Stimulated activated CD8-positive, alpha-beta memory T cell treated with anti-CD3 and anti-CD28 coated beads, Interleukin-15, amount 100 ng/mL, for 1 hour (primary cell): ENCODE results near the gene LDLRAD3.

ENCODE experiments used
- DNase-seq: peaks from one replicate; pipeline ENCODE4 v3.0.0-alpha.2; 2020; ENCODE audit warnings: low read depth

The LDLRAD3 gene

GRCh38 chr11:35927682-35928081 lies 16.2 kb upstream of the LDLRAD3 start:
- no peak for DNase-seq

GRCh38 chr11:35928688-35929395 lies 15.0 kb upstream of the LDLRAD3 start:
- DNase-seq: no peak

GRCh38 chr11:35930466-35930865 lies 13.4 kb upstream of the LDLRAD3 start:
- no peak for DNase-seq

- no peak for DNase-seq
These were observed 11.7 kb upstream of the LDLRAD3 start for GRCh38 chr11:35932121-35932520.

GRCh38 chr11:35932681-35933319 lies 11.1 kb upstream of the LDLRAD3 start:
- DNase-seq: no peak

- no peak for DNase-seq
These were observed 10.5 kb upstream of the LDLRAD3 start for GRCh38 chr11:35933320-35933871.

GRCh38 chr11:35934271-35934670 lies 9.6 kb upstream of the LDLRAD3 start:
- no peak for DNase-seq

- no peak for DNase-seq
These were observed 8.9 kb upstream of the LDLRAD3 start for GRCh38 chr11:35934981-35935380.

- no peak for DNase-seq
These were observed 8.5 kb upstream of the LDLRAD3 start for GRCh38 chr11:35935390-35935789.

GRCh38 chr11:35937111-35937510 lies 6.8 kb upstream of the LDLRAD3 start:
- DNase-seq: no peak

GRCh38 chr11:35937700-35938099 lies 6.2 kb upstream of the LDLRAD3 start:
- DNase-seq: no peak

GRCh38 chr11:35938231-35938630 lies 5.6 kb upstream of the LDLRAD3 start:
- no peak for DNase-seq

GRCh38 chr11:35943309-35943708 lies 553 bp upstream of the LDLRAD3 start:
- DNase-seq: no peak

- no peak for DNase-seq
These were observed 758 bp downstream of the LDLRAD3 start for GRCh38 chr11:35944503-35945136.

- no peak for DNase-seq
These were observed 1.3 kb downstream of the LDLRAD3 start for GRCh38 chr11:35945137-35945518.

- DNase-seq: no peak
These were observed 2.9 kb downstream of the LDLRAD3 start for GRCh38 chr11:35946766-35947165.

GRCh38 chr11:35947437-35947836 lies 3.6 kb downstream of the LDLRAD3 start:
- DNase-seq: no peak

- DNase-seq: no peak
These were observed 5.4 kb downstream of the LDLRAD3 start for GRCh38 chr11:35949242-35949641.

- DNase-seq: no peak
These were observed 6.2 kb downstream of the LDLRAD3 start for GRCh38 chr11:35950082-35950481.

- DNase-seq: no peak
These were observed 7.8 kb downstream of the LDLRAD3 start for GRCh38 chr11:35951680-35952079.

GRCh38 chr11:35953081-35953760 lies 9.4 kb downstream of the LDLRAD3 start:
- DNase-seq: no peak

- no peak for DNase-seq
These were observed 10.3 kb downstream of the LDLRAD3 start for GRCh38 chr11:35954205-35954604.

GRCh38 chr11:35955636-35956035 lies 11.8 kb downstream of the LDLRAD3 start:
- DNase-seq: no peak
